ENCODE measurements around the gene PLIN5.

Gene PLIN5

DNA sequence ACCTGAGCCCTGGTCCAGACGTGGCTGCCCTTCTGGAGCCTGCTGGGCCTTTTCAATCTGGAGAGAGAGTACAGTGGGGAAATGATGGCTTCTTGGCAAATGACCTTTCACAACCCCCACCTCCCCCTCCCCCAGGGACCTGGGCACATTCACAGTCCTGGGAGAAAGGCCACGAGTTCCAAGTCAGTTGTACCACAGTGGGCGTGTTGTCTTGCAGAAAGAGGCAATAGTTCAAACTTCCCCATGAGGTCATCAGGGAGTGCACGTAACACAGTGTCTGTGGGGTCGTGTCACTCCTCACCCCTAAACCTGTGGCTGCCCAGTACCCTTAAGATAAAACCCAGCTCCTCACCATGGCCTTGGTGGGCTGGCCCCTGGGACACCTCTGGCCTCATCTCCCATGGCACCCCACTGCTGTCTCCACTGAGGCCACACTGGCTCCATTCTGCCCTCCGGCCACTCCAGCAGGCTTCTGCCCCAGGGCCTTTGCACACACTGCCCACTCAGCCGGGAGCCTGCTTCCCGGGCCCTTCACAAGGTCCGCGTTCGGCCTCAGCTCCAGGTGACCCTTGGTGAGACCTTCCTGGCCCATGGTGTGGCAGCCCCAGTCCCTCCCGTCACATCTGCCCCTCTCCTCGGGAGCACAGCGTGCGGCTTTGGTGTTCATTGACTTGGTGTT, 30.0 kb downstream of the PLIN5 start:
- DNase-seq (ENCODE audit: low read depth, low spot score) = no peak

DNA sequence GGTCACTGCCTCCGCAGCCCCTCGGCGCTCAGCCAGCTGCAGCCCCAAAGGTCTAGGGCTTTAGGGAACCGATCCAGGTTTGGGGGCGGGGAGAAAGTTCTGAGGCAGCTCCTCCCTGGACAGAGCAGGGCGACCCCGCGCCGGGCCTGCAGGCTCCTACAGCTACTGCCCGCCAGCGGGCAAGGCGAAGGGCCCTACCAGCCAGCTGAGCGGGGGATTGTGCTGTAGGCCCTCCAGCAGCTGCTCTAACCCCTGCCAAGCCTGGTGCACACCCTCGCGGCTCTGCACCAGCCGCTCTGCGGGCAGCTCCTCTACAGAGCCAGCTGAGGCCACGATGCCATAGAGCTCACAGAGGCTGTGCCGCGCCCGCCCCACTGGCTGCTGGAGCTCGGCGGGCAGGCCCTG, 30.7 kb downstream of the PLIN5 start:
- no peak for DNase-seq (ENCODE audit: low read depth, low spot score)

DNA sequence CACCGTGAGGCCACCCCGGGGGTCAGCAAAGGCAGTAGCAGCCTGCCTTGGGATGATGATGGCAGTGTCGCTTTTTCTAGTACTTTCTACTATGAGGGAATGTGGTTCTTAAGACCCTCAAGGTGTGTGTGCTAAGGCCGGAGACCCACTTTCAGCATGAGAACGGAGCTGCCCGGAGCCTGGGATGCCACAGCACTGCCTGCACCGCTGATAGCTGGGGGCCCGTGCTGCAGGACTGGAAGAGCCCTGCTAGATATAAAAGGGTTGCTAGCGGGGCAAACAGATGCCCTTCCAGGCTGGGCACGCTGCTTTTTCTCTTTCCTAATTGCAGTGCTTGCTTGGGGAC, 31.2 kb downstream of the PLIN5 start:
- DNase-seq (ENCODE audit: low read depth, low spot score) = no peak

DNA sequence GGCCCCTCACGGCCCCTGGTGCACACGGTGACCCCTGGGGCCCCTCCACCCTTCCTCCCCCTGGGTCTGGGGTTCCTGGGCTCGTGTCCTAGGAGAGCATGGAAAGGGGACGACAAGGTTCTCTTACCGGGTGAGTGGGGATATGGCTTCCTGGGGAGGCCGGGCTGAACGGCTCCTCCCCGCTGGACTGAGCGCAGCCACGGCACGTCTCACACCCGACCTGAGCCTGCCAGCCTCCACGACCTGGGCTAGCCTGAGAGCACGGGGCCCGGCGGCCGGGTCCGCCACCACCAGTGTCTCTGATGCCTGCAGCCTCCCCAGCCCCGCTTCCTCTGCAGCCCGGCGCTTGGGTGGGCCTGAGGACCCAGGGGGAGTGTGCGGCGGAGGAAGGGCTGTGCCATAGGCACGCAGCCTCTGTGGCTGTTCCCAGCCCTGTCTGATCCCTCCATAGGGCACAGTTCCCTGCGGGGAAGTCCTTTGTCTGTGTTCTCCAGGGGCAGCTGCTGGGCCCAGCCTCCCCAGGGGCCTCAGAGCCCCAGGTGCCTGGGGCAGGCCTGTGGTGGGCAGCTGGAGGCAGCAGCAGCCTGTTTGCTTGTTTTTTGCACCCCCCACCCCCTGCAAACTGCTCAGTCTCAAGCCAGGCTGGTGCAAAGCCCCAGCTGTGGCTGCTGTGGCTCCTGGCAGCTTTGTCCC, 31.7 kb downstream of the PLIN5 start:
- no peak for DNase-seq (ENCODE audit: low read depth, low spot score)

DNA sequence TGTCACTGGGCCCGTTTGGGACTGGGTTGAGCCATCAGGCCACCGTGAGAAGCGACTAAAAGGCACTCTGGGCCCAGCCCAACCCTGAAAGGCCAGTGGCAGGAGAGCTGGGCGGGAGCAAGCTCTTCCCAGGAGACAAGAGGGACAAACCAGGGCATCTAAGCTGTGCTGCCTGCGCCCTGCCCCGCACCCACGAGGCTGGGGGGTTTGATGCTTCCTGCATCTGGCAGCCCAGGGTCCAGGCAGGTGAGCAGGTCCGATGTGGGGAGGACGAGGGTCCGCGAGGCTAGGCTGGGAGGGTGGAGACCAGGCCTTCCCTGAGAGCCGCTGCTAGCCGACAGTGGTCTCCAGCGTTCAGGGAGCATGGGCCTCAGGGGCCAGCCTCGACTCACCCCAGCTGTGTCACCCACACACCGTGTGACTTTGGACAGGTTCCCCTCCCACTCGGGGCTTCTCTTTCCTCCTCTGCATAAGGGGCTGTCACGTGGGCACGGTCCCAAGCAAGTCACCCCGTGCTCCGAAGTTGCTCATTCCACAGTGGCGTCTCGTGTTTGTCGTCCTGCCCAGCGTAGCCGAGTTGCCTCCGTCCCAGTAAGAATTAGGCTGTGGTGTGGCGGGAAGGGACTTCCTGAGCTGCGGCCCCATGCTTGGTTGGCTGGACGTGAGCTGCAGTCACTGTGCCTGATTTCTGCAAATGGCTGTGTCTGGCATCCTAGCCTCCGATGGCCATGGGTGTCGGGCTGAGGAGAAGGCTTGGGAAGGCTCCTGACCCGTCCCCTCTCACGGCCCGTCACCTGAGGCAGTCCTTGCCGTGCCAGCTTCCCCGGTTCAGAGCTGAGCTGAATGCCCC, 32.5 kb downstream of the PLIN5 start:
- DNase-seq (ENCODE audit: low read depth, low spot score) = no peak

DNA sequence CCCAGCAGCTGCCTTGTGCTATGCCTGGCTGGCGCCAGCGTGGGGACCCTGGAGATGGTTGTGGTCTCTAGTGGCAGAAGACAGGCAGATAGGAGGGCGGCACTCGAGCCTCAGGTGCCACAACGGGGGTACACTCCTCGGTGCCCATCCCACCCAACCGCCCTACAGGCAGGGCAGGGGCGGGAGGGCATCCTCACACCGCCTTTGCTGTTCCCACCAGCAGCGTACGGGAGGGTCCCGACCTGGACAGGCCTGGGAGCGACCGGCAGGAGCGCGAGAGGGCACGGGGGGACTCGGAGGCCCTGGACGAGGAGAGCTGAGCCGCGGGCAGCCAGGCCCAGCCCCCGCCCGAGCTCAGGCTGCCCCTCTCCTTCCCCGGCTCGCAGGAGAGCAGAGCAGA, 33.3 kb downstream of the PLIN5 start:
- DNase-seq (ENCODE audit: low read depth, low spot score) = no peak

DNA sequence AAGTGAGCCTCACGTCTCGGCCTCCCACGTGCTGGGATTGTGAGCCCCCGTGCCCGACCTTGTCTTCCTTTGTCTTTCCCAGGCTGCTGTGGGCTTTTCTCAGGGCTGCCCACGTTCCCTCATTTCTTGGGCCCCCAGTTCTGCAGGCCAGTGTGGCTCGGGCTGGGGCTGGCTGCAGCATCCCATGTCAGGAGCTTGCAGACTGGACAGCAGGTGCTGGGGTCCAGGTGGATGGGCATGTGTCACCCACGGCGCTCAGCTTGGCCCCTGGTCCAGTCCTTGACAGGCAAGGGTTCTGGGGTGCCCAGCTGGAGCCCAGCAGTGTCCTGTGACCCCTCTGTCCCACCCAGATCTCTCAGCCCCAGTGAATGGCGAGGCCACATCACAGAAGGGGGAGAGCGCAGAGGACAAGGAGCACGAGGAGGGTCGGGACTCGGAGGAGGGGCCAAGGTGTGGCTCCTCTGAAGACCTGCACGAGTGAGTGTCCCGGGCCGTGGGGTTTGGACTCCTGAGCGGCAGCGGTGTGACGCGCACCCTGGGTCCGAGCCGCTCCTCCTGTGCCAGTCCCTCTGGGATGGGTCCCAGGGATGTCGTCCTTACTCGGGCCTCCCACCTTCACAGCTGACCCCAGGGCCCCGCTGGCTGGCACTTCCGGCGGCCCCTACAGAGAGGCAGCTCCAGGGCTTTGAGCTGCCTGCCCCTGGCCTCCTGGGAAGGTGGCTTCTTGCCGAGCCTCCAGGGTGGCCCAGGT, 34.0 kb downstream of the PLIN5 start:
- no peak for DNase-seq (ENCODE audit: low read depth, low spot score)

DNA sequence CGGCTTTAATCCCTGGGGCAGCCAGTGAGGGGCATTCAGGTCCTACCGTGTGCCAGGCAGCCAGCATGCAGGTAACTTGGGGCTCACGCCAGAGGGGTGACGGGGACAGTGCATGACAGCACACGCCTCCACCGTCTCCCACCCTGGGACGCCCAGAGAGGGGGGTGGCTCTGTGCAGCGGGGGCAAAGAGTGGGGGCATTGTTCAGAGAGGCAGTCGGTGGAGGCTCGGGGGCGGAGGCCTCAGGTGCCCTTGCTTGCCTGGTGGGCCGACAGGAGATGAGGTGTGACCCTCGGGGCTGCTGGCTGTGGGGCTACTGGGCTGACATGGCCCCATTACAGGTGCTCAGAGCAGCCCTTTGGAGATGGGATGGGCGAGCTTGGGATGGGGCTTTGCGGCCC, 35.2 kb downstream of the PLIN5 start:
- DNase-seq (ENCODE audit: low read depth, low spot score) = no peak

DNA sequence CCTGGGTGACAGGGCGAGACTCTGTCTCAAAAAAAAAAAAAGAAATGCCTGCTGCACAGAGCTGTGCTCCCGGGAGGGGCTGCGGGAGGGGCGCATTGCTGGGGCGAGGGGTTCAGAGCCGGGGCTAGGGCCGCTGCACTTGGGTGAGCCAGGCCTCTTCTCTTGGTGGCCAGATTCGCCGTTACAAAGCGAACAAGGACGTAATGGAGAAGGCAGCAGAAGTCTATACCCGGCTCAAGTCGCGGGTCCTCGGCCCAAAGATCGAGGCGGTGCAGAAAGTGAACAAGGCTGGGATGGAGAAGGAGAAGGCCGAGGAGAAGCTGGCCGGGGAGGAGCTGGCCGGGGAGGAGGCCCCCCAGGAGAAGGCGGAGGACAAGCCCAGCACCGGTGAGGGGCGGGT, 35.7 kb downstream of the PLIN5 start:
- no peak for DNase-seq (ENCODE audit: low read depth, low spot score)

DNA sequence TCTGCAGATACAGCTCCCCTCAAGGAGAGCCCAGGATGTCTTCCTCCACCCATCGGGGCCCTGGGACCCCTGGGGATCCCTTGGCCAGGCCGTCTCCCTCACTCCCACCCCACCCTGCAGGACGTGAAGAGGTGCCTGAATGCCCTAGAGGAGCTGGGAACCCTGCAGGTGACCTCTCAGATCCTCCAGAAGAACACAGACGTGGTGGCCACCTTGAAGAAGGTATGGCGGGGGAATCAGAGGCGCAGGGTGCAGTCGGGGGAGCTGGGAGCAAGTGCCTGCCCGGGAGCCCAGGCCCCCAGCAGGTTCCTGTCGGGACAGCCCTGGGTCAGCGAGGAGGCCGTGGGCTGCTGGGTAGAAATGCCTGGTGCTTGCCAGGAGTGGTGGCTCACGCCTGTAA, 36.3 kb downstream of the PLIN5 start:
- DNase-seq (ENCODE audit: low read depth, low spot score) = no peak

DNA sequence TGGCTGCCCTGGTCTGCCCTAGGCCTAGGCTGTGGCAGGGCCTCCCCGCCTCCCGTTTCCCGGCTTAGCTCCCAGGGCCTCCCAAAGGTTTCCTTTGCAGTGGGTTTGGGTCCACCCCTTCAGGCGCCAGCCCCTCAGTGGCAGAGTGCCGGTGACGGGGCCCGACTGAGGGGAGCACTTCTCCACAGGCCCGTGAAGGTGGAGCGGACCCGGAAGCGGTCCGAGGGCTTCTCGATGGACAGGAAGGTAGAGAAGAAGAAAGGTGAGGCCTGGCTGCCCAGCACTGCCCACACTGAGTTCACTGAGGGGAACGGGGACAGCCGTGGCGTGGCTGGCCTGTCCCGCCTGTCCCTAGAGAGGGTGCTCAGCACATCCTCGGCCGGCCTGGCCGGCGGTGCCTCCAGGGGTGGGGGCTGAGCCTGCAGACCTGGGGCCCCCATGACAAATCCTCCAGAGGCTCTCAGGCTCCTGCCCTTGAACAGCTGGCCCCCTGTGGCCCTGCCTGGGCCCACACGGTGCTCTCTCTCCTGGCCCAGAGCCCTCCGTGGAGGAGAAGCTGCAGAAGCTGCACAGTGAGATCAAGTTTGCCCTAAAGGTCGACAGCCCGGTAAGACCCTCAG, 37.1 kb downstream of the PLIN5 start:
- no peak for DNase-seq (ENCODE audit: low read depth, low spot score)

DNA sequence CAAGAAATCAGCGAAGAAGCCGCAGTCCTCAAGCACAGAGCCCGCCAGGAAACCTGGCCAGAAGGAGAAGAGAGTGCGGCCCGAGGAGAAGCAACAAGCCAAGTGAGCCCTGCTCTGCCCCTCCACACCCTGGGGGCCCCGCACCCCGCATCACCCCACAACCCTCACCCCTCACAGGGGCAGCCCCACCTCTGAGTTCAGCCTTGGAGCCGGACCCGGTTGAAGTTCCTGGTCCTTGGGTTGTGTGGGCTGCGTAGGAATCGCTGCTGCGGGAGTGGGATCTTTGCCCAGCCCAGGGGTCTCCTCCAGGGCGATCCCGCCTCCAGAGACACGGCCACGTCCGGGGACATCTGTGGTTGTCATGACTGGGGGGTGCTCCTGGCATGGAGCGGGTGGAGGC, 38.7 kb downstream of the PLIN5 start:
- DNase-seq (ENCODE audit: low read depth, low spot score) = no peak

DNA sequence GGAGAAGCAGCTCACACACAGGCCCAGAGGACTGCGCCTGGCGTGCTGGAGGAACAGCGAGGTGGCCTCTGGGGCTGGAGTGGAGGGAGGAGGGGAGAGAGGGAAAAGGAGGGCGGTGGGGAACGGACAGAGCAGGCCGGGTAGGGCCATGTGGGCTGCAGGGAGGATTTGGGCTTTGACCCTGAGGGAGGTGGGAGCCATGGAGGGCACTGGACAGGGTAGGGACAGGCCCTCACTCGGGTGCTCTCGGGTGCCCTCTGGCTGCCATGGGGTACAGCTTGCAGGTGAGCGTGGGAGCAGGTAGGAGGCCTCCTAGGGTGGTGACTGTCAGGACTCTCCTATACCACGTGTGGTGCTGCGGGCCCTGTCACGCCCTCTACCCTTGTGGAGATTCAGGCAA, 39.6 kb downstream of the PLIN5 start:
- DNase-seq (ENCODE audit: low read depth, low spot score) = no peak

DNA sequence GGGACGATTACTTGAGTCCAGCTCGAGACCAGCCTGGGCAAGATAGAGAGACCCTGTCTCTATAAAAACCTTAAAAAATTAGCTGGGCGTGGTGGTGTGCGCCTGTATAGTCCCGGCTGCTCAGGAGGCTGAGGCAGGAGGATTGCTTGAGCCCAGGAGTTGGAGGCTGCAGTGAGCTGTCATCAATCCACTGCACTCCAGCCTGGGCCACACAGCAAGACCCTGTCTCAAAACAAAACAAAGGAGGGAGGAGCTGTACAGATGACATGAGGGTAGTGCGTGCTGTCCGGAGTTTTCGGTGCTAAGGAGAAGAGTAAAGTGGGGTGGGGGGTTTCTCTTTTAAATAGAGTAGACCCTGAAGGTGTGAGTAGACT, 40.3 kb downstream of the PLIN5 start:
- DNase-seq (ENCODE audit: low read depth, low spot score) = no peak

DNA sequence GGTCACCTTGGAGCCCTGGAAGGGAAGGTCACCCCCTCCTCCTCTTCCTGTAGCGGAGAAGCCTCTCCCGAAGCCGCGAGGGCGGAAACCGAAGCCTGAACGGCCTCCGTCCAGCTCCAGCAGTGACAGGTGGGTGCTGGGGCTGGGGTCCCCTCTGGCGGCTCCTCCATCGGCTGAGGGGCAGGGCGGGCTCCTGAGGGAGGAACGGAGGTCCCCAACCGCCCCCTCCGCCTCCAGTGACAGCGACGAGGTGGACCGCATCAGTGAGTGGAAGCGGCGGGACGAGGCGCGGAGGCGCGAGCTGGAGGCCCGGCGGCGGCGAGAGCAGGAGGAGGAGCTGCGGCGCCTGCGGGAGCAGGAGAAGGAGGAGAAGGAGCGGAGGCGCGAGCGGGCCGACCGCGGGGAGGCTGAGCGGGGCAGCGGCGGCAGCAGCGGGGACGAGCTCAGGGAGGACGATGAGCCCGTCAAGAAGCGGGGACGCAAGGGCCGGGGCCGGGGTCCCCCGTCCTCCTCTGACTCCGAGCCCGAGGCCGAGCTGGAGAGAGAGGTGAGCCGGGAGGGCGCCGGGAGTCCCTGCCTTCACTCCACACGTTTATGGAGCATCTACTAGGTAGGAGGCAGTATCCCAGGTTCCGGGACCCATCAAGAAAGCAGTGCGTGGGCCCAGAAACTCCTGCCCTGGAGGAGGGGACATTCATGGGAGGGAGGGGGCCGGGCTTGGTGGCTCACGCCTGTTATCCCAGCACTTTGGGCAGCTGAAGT, 40.9 kb downstream of the PLIN5 start:
- no peak for DNase-seq (ENCODE audit: low read depth, low spot score)

DNA sequence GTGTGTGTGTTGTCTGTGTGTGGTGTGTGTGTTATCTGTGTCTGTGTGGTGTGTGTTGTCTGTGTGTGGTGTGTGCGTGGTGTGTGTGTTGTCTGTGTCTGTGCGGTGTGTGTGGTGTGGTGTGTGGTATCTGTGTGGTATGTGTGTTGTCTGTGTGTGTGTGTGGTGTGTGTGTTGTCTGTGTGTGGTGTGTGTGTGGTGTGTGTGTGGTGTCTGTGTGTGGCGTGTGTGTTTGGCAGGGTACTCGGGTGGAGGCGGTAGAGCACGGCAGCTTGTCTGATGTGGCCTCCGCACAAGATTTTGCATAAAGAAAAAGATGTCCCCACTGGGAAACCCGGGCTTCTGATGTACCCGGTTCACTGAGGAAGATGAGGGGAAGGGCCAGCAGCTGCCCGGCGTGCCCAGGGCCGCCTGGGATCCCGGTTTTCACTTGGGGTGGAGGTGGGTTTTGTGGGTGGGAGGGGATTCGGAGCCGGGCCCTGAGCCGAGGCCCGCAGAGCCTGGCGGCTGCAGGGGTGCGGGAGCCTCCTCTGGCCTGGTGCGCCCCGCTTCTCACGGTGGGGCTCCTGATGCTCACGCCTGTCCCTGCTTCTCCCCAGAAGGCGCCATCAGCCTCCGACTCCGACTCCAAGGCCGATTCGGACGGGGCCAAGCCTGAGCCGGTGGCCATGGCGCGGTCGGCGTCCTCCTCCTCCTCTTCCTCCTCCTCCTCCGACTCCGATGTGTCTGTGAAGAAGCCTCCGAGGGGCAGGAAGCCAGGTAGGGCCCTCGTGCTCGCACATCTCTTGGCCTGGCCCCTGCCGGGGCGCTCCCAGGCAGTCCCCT, 41.7 kb downstream of the PLIN5 start:
- DNase-seq (ENCODE audit: low read depth, low spot score) = no peak

DNA sequence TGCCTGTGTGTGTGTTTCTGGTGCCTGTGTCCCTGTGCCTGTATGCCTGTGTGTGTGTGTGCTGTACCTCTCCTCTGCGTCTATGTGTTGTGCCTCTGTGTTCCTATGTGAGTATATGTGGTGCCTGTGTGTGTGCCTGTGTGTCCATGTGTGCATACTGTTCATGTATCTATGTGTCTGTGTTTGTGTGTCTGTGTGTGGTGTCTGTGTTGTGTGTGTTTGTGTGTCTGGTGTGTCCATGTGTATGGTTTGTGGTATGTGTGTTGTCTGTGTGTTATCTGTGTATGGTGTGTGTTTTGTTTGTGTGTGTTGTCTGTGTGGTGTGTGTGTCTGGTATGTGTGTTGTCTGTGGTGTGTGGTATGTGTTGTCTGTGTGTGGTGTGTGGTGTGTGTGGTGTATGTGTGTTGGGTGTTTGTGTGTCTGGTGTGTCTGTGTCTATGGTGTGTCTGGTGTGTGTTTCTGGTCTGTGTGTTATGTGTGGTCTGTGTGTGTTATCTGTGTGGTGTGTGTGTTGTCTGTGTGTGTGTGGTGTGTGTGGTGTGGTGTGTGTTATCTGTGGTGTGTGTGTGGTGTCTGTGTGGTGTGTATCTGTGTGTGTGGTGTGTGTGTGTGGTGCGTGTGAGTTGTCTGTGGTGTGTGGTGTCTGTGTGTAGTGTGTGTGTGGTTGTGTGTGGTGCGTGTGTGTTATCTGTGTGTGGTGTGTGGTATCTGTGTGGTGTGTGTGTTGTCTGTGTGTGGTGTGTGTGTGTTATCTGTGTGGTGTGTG, 42.5 kb downstream of the PLIN5 start:
- DNase-seq (ENCODE audit: low read depth, low spot score) = no peak

DNA sequence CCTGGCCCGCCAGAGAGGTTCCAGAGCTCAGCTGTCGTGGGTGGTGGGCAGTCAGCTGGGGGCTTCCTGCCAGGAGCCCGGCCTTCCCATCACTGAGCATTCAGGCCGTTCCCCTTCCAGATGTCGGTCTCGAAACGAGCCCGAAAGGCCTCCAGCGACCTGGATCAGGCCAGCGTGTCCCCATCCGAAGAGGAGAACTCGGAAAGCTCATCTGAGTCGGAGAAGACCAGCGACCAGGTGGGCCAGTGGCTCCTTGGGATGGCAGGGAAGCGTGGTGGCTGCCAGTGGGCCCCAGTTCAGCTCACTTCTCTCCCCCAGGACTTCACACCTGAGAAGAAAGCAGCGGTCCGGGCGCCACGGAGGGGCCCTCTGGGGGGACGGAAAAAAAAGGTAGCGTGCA, 43.6 kb downstream of the PLIN5 start:
- no peak for DNase-seq (ENCODE audit: low read depth, low spot score)

DNA sequence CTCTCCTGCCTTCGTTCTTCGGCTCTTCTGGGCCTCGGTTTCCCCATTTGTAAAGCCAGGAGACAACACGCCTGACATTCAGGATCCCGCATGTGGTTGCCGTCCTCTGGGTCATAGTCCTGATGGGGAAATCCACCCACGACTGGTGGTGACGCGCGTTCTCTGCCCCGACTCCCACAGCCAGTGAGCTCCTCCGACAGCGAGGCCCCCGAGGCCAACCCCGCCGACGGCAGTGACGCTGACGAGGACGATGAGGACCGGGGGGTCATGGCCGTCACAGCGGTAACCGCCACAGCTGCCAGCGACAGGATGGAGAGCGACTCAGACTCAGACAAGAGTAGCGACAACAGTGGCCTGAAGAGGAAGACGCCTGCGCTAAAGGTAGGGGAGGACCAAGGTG, 46.5 kb downstream of the PLIN5 start:
- no peak for DNase-seq (ENCODE audit: low read depth, low spot score)

All from activated naive CD8-positive, alpha-beta T cell treated with anti-CD3 and anti-CD28 coated beads, Interleukin-2, amount 50 U/mL, for 16 hours (primary cell).